Measurements from ENCODE around the gene ADGRB3. TPM values are rescaled to one million over a fixed set of nuclear protein-coding genes. Genes with fewer than 3 reads are reported as not detected.

Gene ADGRB3
- total RNA-seq, 2 experiments from 2014 or later, result not detected

GRCh38 chr6:68652117-68652536 is 17.0 kb downstream of the ADGRB3 start:
- POLR2A ChIA-PET, result interaction anchor here (1.5 kb wide), 1 partner anchor 14 kb away, joined by 4 read pairs; no protein-coding TSS in a partner anchor
- Histone ChIP-seq H3K9me3 (ENCODE audit: low read length) (no peaks in the 10 kb centered on the region), H3K36me3 (ENCODE audit: insufficient read depth, low read length) (no peaks in the 10 kb centered on the region), H3K9me2 (ENCODE audit: insufficient read depth, low read length) (no peaks in the 10 kb centered on the region), H3K79me2 (ENCODE audit: insufficient read depth, low read depth, low read length) (no peaks in the 10 kb centered on the region), H3K27ac (ENCODE audit: low read depth, low read length, poor library complexity, severe bottlenecking) (no peak overlapping the region), H4K20me1 (ENCODE audit: insufficient read depth, low read length) (no peaks in the 10 kb centered on the region), H2AFZ (ENCODE audit: low read length) (no peak overlapping the region), H3K4me2 (ENCODE audit: low read length) (no peak overlapping the region), H3K4me1 (ENCODE audit: insufficient read depth, low read length, poor library complexity, severe bottlenecking) (no peaks in the 10 kb centered on the region), H3K4me3 (ENCODE audit: low read depth, low read length, poor library complexity, severe bottlenecking) (no peak overlapping the region)
- CTCF ChIA-PET (ENCODE audit: unreplicated experiment), result no interaction called here
- intact Hi-C loops (cut with micrococcal nuclease; ENCODE audit: unreplicated experiment), result no loop called here
- BruUV-seq (replicated peaks), result no TSS peak
- TF ChIP-seq EZH2phosphoT487 (IDR thresholded peaks at IDR 0.05; ENCODE audit: borderline replicate concordance, low read depth, low read length), result no peak
- TF ChIP-seq, protein P1, sequence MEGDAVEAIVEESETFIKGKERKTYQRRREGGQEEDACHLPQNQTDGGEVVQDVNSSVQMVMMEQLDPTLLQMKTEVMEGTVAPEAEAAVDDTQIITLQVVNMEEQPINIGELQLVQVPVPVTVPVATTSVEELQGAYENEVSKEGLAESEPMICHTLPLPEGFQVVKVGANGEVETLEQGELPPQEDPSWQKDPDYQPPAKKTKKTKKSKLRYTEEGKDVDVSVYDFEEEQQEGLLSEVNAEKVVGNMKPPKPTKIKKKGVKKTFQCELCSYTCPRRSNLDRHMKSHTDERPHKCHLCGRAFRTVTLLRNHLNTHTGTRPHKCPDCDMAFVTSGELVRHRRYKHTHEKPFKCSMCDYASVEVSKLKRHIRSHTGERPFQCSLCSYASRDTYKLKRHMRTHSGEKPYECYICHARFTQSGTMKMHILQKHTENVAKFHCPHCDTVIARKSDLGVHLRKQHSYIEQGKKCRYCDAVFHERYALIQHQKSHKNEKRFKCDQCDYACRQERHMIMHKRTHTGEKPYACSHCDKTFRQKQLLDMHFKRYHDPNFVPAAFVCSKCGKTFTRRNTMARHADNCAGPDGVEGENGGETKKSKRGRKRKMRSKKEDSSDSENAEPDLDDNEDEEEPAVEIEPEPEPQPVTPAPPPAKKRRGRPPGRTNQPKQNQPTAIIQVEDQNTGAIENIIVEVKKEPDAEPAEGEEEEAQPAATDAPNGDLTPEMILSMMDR (conservative IDR thresholded peaks at IDR 0.05; ENCODE audit: low read length), result no peak
- no peak for DNase-seq (ENCODE audit: low spot score)

DNA sequence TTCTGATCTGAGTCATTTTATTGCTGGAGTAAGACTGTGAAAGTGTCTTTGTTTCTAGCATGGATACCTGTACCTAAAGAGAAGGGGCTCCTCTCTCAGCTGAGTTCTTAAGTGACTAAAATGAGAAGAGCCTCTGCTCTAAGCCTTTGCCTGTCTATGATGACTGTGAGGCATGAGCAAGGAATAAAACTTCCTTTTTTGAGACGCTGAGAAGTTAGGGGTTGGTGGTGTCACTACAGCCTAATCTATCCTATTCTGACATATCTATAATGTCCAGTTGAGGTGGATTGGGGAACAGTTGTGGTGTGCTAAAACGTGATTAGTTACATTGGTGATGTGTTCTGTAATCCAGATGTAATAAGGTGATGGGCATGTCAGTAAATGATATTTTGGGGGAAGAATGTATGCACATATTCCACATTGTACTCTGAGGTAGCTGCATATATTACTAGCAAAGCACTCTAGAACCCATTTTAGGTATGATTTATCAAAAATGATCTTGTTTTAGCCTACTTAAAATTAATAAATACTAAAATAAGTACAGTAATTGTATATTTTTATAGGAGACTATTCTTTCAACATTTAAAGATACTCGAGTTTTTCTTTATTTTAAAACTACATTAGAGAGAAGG is 18.1 kb downstream of the ADGRB3 start:
- no peak for TF ChIP-seq EZH2phosphoT487 (IDR thresholded peaks at IDR 0.05; ENCODE audit: borderline replicate concordance, low read depth, low read length)
- TF ChIP-seq, protein P1 (conservative IDR thresholded peaks at IDR 0.05; ENCODE audit: low read length), result no peak
- Histone ChIP-seq H4K20me1 (ENCODE audit: insufficient read depth, low read length) (no peaks in the 10 kb centered on the region), H3K4me2 (ENCODE audit: low read length) (no peak overlapping the region), H3K79me2 (ENCODE audit: insufficient read depth, low read depth, low read length) (no peaks in the 10 kb centered on the region), H3K36me3 (ENCODE audit: insufficient read depth, low read length) (no peaks in the 10 kb centered on the region), H3K9me3 (ENCODE audit: low read length) (no peaks in the 10 kb centered on the region), H3K4me3 (ENCODE audit: low read depth, low read length, poor library complexity, severe bottlenecking) (no peak overlapping the region), H2AFZ (ENCODE audit: low read length) (no peak overlapping the region), H3K9me2 (ENCODE audit: insufficient read depth, low read length) (no peaks in the 10 kb centered on the region), H3K4me1 (ENCODE audit: insufficient read depth, low read length, poor library complexity, severe bottlenecking) (no peaks in the 10 kb centered on the region), H3K27ac (ENCODE audit: low read depth, low read length, poor library complexity, severe bottlenecking) (no peak overlapping the region)
- intact Hi-C loops (cut with micrococcal nuclease; ENCODE audit: unreplicated experiment), result no loop called here
- POLR2A ChIA-PET, result interaction anchor here (1.5 kb wide), 1 partner anchor 13 kb away, joined by 4 read pairs; no protein-coding TSS in a partner anchor
- BruUV-seq (replicated peaks), result no TSS peak
- DNase-seq (ENCODE audit: low spot score), result no peak
- CTCF ChIA-PET (ENCODE audit: unreplicated experiment), result no interaction called here

- no TSS peak for BruUV-seq (replicated peaks)
- no peak overlapping the region for H3K4me2 ChIP-seq (ENCODE audit: low read length)
These were observed 18.6 kb downstream of the ADGRB3 start for GRCh38 chr6:68653706-68654089.

More at GRCh38 chr6:68653706-68654089, 18.6 kb downstream of the ADGRB3 start:
- H3K4me3 ChIP-seq (ENCODE audit: low read depth, low read length, poor library complexity, severe bottlenecking), result no peak overlapping the region
- ChIA-PET POLR2A (interaction anchor here (1.5 kb wide), 1 partner anchor 13 kb away, joined by 4 read pairs; no protein-coding TSS in a partner anchor), CTCF (ENCODE audit: unreplicated experiment) (no interaction called here)
- H3K27ac ChIP-seq (ENCODE audit: low read depth, low read length, poor library complexity, severe bottlenecking), result no peak overlapping the region
- H3K36me3 ChIP-seq (ENCODE audit: insufficient read depth, low read length), result no peaks in the 10 kb centered on the region
- H3K4me1 ChIP-seq (ENCODE audit: insufficient read depth, low read length, poor library complexity, severe bottlenecking), result no peaks in the 10 kb centered on the region
- H3K9me3 ChIP-seq (ENCODE audit: low read length), result no peaks in the 10 kb centered on the region
- no peak for DNase-seq (ENCODE audit: low spot score)
- intact Hi-C loops (cut with micrococcal nuclease; ENCODE audit: unreplicated experiment), result no loop called here
- H4K20me1 ChIP-seq (ENCODE audit: insufficient read depth, low read length), result no peaks in the 10 kb centered on the region
- no peaks in the 10 kb centered on the region for H3K9me2 ChIP-seq (ENCODE audit: insufficient read depth, low read length)
- H3K79me2 ChIP-seq (ENCODE audit: insufficient read depth, low read depth, low read length), result no peaks in the 10 kb centered on the region
- TF ChIP-seq, protein P1 (conservative IDR thresholded peaks at IDR 0.05; ENCODE audit: low read length), result no peak
- TF ChIP-seq EZH2phosphoT487 (IDR thresholded peaks at IDR 0.05; ENCODE audit: borderline replicate concordance, low read depth, low read length), result no peak
- no peak overlapping the region for H2AFZ ChIP-seq (ENCODE audit: low read length)

Measured in OCI-LY7 (cell line).